ENCODE measurements around the gene SWI5. TPM values are rescaled to one million over a fixed set of nuclear protein-coding genes. Genes with fewer than 3 reads are reported as not detected.

SWI5 gene
- total RNA-seq, 1 experiment from 2014 or later = 22.4 TPM

DNA sequence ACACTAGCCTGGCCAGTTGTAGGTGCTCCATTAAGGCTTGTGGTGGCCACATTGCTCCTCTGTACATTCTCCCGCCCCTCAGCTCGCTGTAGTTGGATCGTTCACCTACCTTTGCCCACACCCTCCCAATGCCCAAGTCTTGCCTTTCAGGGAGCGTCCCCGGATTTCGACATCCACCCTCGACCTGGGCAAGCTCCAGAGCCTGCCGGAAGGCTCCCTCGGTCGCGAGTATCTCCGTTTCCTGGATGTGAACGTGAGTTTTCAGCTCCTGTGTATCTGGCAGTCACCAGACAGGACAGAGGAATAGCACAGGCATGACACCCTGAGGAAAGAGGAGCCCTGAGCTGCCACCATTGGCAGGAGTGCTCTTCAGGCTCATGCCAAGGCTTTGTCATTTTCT is 49.6 kb downstream of the SWI5 start:
- Histone ChIP-seq H3K4me1 (ENCODE audit: control insufficient read depth in 1 of 2, insufficient read depth in 2 of 2, low read length in 2 of 2) (peaks cover 31 to 44% of the 10 kb centered on the region in 2 experiments), H3K27ac (ENCODE audit: low read depth, low read length) (no peak overlapping the region), H3K36me3 (ENCODE audit: control insufficient read depth in 1 of 2, insufficient read depth in 2 of 2, low read length in 2 of 2) (peaks cover 6 to 16% of the 10 kb centered on the region in 2 experiments; a peak in 3 of 4 replicates), H4K20me1 (ENCODE audit: insufficient read depth) (no peaks in the 10 kb centered on the region), H3K4me2 (ENCODE audit: low read length) (no peak overlapping the region), H3K9me2 (ENCODE audit: insufficient read depth) (no peaks in the 10 kb centered on the region), H3K79me2 (ENCODE audit: insufficient read depth, low read length) (peaks cover 38% of the 10 kb centered on the region), H3K9me3 (ENCODE audit: control insufficient read depth in 1 of 2, insufficient read depth in 1 of 2, low read depth in 1 of 2, low read length in 2 of 2) (no peaks in the 10 kb centered on the region), H3K4me3 (replicated peaks in 1 of 2; ENCODE audit: low read depth in 1 of 2, low read length in 2 of 2) (no peak overlapping the region), H3K9ac (ENCODE audit: low read length) (no peak overlapping the region), H2AFZ (ENCODE audit: low read depth, low read length, poor library complexity, severe bottlenecking) (no peak overlapping the region), H3K27me3 (ENCODE audit: insufficient read depth, low read length) (no peaks in the 10 kb centered on the region)
- TF ChIP-seq, protein P1, sequence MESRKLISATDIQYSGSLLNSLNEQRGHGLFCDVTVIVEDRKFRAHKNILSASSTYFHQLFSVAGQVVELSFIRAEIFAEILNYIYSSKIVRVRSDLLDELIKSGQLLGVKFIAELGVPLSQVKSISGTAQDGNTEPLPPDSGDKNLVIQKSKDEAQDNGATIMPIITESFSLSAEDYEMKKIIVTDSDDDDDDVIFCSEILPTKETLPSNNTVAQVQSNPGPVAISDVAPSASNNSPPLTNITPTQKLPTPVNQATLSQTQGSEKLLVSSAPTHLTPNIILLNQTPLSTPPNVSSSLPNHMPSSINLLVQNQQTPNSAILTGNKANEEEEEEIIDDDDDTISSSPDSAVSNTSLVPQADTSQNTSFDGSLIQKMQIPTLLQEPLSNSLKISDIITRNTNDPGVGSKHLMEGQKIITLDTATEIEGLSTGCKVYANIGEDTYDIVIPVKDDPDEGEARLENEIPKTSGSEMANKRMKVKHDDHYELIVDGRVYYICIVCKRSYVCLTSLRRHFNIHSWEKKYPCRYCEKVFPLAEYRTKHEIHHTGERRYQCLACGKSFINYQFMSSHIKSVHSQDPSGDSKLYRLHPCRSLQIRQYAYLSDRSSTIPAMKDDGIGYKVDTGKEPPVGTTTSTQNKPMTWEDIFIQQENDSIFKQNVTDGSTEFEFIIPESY (IDR thresholded peaks at IDR 0.05; ENCODE audit: extremely low read depth, insufficient replicate concordance, low read length) = no peak
- TF ChIP-seq TCF7L2 (IDR thresholded peaks at IDR 0.05; ENCODE audit: borderline replicate concordance, extremely low read depth, insufficient read depth, insufficient read length) = no peak
- no peak for TF ChIP-seq SRF (IDR thresholded peaks at IDR 0.05; ENCODE audit: low read depth)
- TF ChIP-seq, protein P2, sequence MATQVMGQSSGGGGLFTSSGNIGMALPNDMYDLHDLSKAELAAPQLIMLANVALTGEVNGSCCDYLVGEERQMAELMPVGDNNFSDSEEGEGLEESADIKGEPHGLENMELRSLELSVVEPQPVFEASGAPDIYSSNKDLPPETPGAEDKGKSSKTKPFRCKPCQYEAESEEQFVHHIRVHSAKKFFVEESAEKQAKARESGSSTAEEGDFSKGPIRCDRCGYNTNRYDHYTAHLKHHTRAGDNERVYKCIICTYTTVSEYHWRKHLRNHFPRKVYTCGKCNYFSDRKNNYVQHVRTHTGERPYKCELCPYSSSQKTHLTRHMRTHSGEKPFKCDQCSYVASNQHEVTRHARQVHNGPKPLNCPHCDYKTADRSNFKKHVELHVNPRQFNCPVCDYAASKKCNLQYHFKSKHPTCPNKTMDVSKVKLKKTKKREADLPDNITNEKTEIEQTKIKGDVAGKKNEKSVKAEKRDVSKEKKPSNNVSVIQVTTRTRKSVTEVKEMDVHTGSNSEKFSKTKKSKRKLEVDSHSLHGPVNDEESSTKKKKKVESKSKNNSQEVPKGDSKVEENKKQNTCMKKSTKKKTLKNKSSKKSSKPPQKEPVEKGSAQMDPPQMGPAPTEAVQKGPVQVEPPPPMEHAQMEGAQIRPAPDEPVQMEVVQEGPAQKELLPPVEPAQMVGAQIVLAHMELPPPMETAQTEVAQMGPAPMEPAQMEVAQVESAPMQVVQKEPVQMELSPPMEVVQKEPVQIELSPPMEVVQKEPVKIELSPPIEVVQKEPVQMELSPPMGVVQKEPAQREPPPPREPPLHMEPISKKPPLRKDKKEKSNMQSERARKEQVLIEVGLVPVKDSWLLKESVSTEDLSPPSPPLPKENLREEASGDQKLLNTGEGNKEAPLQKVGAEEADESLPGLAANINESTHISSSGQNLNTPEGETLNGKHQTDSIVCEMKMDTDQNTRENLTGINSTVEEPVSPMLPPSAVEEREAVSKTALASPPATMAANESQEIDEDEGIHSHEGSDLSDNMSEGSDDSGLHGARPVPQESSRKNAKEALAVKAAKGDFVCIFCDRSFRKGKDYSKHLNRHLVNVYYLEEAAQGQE (IDR thresholded peaks at IDR 0.05; ENCODE audit: low read depth) = no peak
- no peak for TF ChIP-seq ZFX (IDR thresholded peaks at IDR 0.05)
- TF ChIP-seq YY1 (IDR thresholded peaks at IDR 0.05; ENCODE audit: extremely low read depth, insufficient replicate concordance, low read depth, low read length) = no peak
- TF ChIP-seq SIN3A (IDR thresholded peaks at IDR 0.05; ENCODE audit: low read depth) = no peak
- TF ChIP-seq, protein P3, sequence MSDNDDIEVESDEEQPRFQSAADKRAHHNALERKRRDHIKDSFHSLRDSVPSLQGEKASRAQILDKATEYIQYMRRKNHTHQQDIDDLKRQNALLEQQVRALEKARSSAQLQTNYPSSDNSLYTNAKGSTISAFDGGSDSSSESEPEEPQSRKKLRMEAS (IDR thresholded peaks at IDR 0.05) = no peak
- TF ChIP-seq EZH2 (IDR thresholded peaks at IDR 0.05) = no peak
- no peak for TF ChIP-seq POLR2AphosphoS5 (IDR thresholded peaks at IDR 0.05; ENCODE audit: low read depth, low read length)
- no peak for TF ChIP-seq EGR1 (IDR thresholded peaks at IDR 0.05; ENCODE audit: low read depth)
- no peak for TF ChIP-seq JUND (IDR thresholded peaks at IDR 0.05)
- no peak for TF ChIP-seq CBX3 (IDR thresholded peaks at IDR 0.05; ENCODE audit: low read depth)
- TF ChIP-seq, protein P4, sequence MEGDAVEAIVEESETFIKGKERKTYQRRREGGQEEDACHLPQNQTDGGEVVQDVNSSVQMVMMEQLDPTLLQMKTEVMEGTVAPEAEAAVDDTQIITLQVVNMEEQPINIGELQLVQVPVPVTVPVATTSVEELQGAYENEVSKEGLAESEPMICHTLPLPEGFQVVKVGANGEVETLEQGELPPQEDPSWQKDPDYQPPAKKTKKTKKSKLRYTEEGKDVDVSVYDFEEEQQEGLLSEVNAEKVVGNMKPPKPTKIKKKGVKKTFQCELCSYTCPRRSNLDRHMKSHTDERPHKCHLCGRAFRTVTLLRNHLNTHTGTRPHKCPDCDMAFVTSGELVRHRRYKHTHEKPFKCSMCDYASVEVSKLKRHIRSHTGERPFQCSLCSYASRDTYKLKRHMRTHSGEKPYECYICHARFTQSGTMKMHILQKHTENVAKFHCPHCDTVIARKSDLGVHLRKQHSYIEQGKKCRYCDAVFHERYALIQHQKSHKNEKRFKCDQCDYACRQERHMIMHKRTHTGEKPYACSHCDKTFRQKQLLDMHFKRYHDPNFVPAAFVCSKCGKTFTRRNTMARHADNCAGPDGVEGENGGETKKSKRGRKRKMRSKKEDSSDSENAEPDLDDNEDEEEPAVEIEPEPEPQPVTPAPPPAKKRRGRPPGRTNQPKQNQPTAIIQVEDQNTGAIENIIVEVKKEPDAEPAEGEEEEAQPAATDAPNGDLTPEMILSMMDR (IDR thresholded peaks at IDR 0.05 in 2 of 3, conservative IDR thresholded peaks at IDR 0.05 in 1 of 3; ENCODE audit: borderline replicate concordance in 1 of 3, insufficient read depth in 1 of 3, low read depth in 2 of 3, low read length in 2 of 3) = no peak
- no peak for TF ChIP-seq RAD21 (IDR thresholded peaks at IDR 0.05; ENCODE audit: low read depth)
- TF ChIP-seq SP1 (IDR thresholded peaks at IDR 0.05; ENCODE audit: low read depth) = no peak
- TF ChIP-seq FOSL1 (IDR thresholded peaks at IDR 0.05; ENCODE audit: low read depth) = no peak
- CTCF ChIA-PET = no interaction called here
- no TSS peak for BruUV-seq (replicated peaks)
- intact Hi-C loops (cut with micrococcal nuclease) = no loop called here
- RAD21 ChIA-PET (ENCODE audit: low non-redundant PET in 1 of 2, low total read pairs in 2 of 2, uncharacterized antibody in 2 of 2, unreplicated experiment in 2 of 2) = no interaction called here
- POLR2A ChIA-PET = no interaction called here
- DNase-seq (ENCODE audit: low read depth, low spot score) (no peak), ATAC-seq (no peak)

All from HCT116 (cell line).